GM12891 (cell line): ENCODE measurements around the gene OR2A7.
"Not testable (repeated sequence)": the region's sequence is repeated elsewhere in the genome, so short reads cannot be mapped to it uniquely, and the experiment has no call there.

Experiments used
- POLR2A ChIP-seq: IDR thresholded peaks from 2 replicates; pipeline ENCODE4 v1.6.1; 2011; ENCODE audit warnings: low read depth, low read length, control low read depth
- POLR2AphosphoS5 ChIP-seq: IDR thresholded peaks from 2 replicates; pipeline ENCODE4 v1.6.1; 2011; ENCODE audit warnings: low read depth, low read length, control low read depth
- POU2F2 ChIP-seq: IDR thresholded peaks from 2 replicates; pipeline ENCODE4 v1.6.1; 2011; ENCODE audit warnings: low read depth, mild to moderate bottlenecking, control low read depth, low read length, moderate library complexity
- SPI1 ChIP-seq: IDR thresholded peaks from 2 replicates; pipeline ENCODE4 v1.6.1; 2011; ENCODE audit warnings: low read depth, low read length, control low read depth
- TAF1 ChIP-seq: IDR thresholded peaks from 2 replicates; pipeline ENCODE4 v1.6.1; 2011; ENCODE audit warnings: low read depth, low read length, control low read depth

- not testable (repeated sequence) for TF ChIP-seq POLR2A, POLR2AphosphoS5, TAF1, SPI1, POU2F2
Observed at GRCh38 chr7:144223675-144224074, 40.9 kb downstream of the OR2A7 start.
